Large intestine (tissue), 3 donors: ENCODE results near the gene B3GALT4. TPM values are rescaled to one million over a fixed set of nuclear protein-coding genes. Genes with fewer than 3 reads are reported as not detected.
"Not testable (repeated sequence)": the region's sequence is repeated elsewhere in the genome, so short reads cannot be mapped to it uniquely, and the experiment has no call there.

Source experiments
- DNase-seq, 2 donors: peaks; one replicate each; pipeline versions ENCODE4 v3.0.0 to v3.0.0-alpha.2; 2013
- H3K27ac ChIP-seq: one replicate; pipeline ENCODE4 v1.5.1; 2013; ENCODE audit warnings: low read length
- H3K27me3 ChIP-seq: 2 replicates; pipeline ENCODE4 v1.6.1; 2013; ENCODE audit warnings: low read length; ENCODE audit not compliant: control insufficient read depth, insufficient read depth
- H3K36me3 ChIP-seq: 2 replicates; pipeline ENCODE4 v1.6.1; 2013; ENCODE audit warnings: low read length; ENCODE audit not compliant: control insufficient read depth, insufficient read depth
- H3K4me1 ChIP-seq: one replicate; pipeline ENCODE4 v1.6.1; 2013; ENCODE audit warnings: low read length; ENCODE audit not compliant: control insufficient read depth, insufficient read depth
- H3K4me3 ChIP-seq: one replicate; pipeline ENCODE4 v1.5.1; 2013; ENCODE audit warnings: low read length
- H3K9me3 ChIP-seq: one replicate; pipeline ENCODE4 v1.6.1; 2013; ENCODE audit warnings: mild to moderate bottlenecking, low read depth, low read length, moderate library complexity; ENCODE audit not compliant: control insufficient read depth
- WGBS: methylation state at CpG from one replicate; pipeline ENCODE4 v1.1.5; 2013; ENCODE audit warnings: low lambda C conversion rate; ENCODE audit not compliant: insufficient coverage; 5-methylcytosine and 5-hydroxymethylcytosine counted together
- polyA plus RNA-seq: library from polyadenylated mRNA; unstranded; fragments of 120-200 nt; gene quantifications from one replicate; pipeline ENCODE4 v1.2.1, GENCODE V29; 2013

B3GALT4 gene
- polyA plus RNA-seq, 1 donor: 5.7 TPM

- Histone ChIP-seq H3K4me3 (no peak overlapping the region), H3K36me3 (peaks cover 69% of the 10 kb centered on the region), H3K27me3 (no peaks in the 10 kb centered on the region), H3K4me1 (peaks cover 30% of the 10 kb centered on the region), H3K27ac (no peak overlapping the region), H3K9me3 (no peaks in the 10 kb centered on the region)
- no peak for DNase-seq
- WGBS: no CpG with 5 or more reads among the region's 3 CpGs
Measured at GRCh38 chr6:33278810-33279209, 1.9 kb downstream of the B3GALT4 start.

- H3K9me3 ChIP-seq: no peaks in the 10 kb centered on the region
- H3K27me3 ChIP-seq: no peaks in the 10 kb centered on the region
- no peak overlapping the region for H3K4me3 ChIP-seq
- WGBS: 90% methylated on average over 2 of the region's 13 CpGs
- no peak for DNase-seq
- peaks cover 66% of the 10 kb centered on the region for H3K36me3 ChIP-seq
- H3K27ac ChIP-seq: no peak overlapping the region
- H3K4me1 ChIP-seq: peaks cover 25% of the 10 kb centered on the region
Measured at GRCh38 chr6:33279257-33279695, 2.4 kb downstream of the B3GALT4 start.

- Histone ChIP-seq H3K27ac (no peak overlapping the region), H3K4me3 (no peak overlapping the region), H3K9me3 (no peaks in the 10 kb centered on the region), H3K27me3 (no peaks in the 10 kb centered on the region), H3K36me3 (peaks cover 65% of the 10 kb centered on the region), H3K4me1 (peaks cover 18% of the 10 kb centered on the region)
- peak in 1 of 2 donors; percentile 54 for DNase-seq
- no CpG with 5 or more reads among the region's 5 CpGs for WGBS
Measured at GRCh38 chr6:33279971-33280511, 3.1 kb downstream of the B3GALT4 start.

- Histone ChIP-seq H3K9me3 (no peaks in the 10 kb centered on the region), H3K36me3 (peaks cover 64% of the 10 kb centered on the region), H3K4me1 (peaks cover 14% of the 10 kb centered on the region), H3K27ac (no peak overlapping the region), H3K4me3 (no peak overlapping the region), H3K27me3 (no peaks in the 10 kb centered on the region)
- DNase-seq: no peak
- WGBS: no CpG with 5 or more reads among the region's 6 CpGs
Measured at GRCh38 chr6:33280539-33280938, 3.6 kb downstream of the B3GALT4 start.

GRCh38 chr6:33285214-33285613, 8.3 kb downstream of the B3GALT4 start:
- not testable (repeated sequence) for H3K9me3 ChIP-seq, H3K27me3 ChIP-seq, DNase-seq, H3K4me3 ChIP-seq, H3K27ac ChIP-seq
- WGBS: 100% methylated on average over 1 of the region's 4 CpGs
- Histone ChIP-seq H3K36me3 (peaks cover 51% of the 10 kb centered on the region), H3K4me1 (peaks cover 14% of the 10 kb centered on the region)

- H3K27me3 ChIP-seq: no peaks in the 10 kb centered on the region
- H3K36me3 ChIP-seq: peaks cover 56% of the 10 kb centered on the region
- no peaks in the 10 kb centered on the region for H3K9me3 ChIP-seq
- no peak overlapping the region for H3K4me3 ChIP-seq
- H3K27ac ChIP-seq: no peak overlapping the region
- H3K4me1 ChIP-seq: peaks cover 15% of the 10 kb centered on the region
- no peak for DNase-seq
- WGBS: no CpG with 5 or more reads among the region's 22 CpGs
Measured at GRCh38 chr6:33286946-33287914, 10.3 kb downstream of the B3GALT4 start.

- Histone ChIP-seq H3K27ac (peak overlapping the region; percentile 6), H3K36me3 (peaks cover 56% of the 10 kb centered on the region), H3K4me3 (peak overlapping the region; percentile 74), H3K9me3 (no peaks in the 10 kb centered on the region), H3K27me3 (no peaks in the 10 kb centered on the region), H3K4me1 (peaks cover 15% of the 10 kb centered on the region)
- WGBS: no CpG with 5 or more reads among the region's 21 CpGs
- no peak for DNase-seq
Measured at GRCh38 chr6:33288141-33288920, 11.4 kb downstream of the B3GALT4 start.

- H3K4me3 ChIP-seq: peak within 1 kb of the TSS; percentile 74
- WGBS: 0% methylated on average over 1 of the region's 43 CpGs
- peak; percentile 79 to 96 for DNase-seq
- no peaks in the 10 kb centered on the region for H3K27me3 ChIP-seq
- H3K27ac ChIP-seq: peak within 1 kb of the TSS; percentile 6
- peaks cover 59% of the 10 kb centered on the region for H3K36me3 ChIP-seq
- no peaks in the 10 kb centered on the region for H3K9me3 ChIP-seq
- peaks cover 15% of the 10 kb centered on the region for H3K4me1 ChIP-seq
Measured at GRCh38 chr6:33288921-33289783, 12.2 kb downstream of the B3GALT4 start, which contains the start of the genes PFDN6 and WDR46. PFDN6 (plus strand) TSS chr6:33289601; CDS start chr6:33289857, 256 bp downstream. WDR46 (minus strand) TSS chr6:33289239; CDS start chr6:33289170, 69 bp downstream.

GRCh38 chr6:33289784-33290315, 12.9 kb downstream of the B3GALT4 start:
- Histone ChIP-seq H3K4me3 (peak overlapping the region; percentile 74), H3K27ac (peak overlapping the region; percentile 5), H3K9me3 (no peaks in the 10 kb centered on the region), H3K27me3 (no peaks in the 10 kb centered on the region), H3K36me3 (peaks cover 58% of the 10 kb centered on the region), H3K4me1 (peaks cover 15% of the 10 kb centered on the region)
- DNase-seq: no peak
- WGBS: 0% methylated on average over 2 of the region's 14 CpGs
